ENCODE data around the gene S1PR5. TPM values are rescaled to one million over a fixed set of nuclear protein-coding genes. Genes with fewer than 3 reads are reported as not detected.
A peak's percentile ranks its signal among the peaks of the same experiment; 100 is the strongest.

Gene S1PR5
- total and polyA plus RNA-seq, 9 of the 15 experiments (the other 6 are each of a cell fraction or from before 2014, with no cell fraction given): 0.03 to 0.54 (median 0.35) TPM; not detected in 4

DNA sequence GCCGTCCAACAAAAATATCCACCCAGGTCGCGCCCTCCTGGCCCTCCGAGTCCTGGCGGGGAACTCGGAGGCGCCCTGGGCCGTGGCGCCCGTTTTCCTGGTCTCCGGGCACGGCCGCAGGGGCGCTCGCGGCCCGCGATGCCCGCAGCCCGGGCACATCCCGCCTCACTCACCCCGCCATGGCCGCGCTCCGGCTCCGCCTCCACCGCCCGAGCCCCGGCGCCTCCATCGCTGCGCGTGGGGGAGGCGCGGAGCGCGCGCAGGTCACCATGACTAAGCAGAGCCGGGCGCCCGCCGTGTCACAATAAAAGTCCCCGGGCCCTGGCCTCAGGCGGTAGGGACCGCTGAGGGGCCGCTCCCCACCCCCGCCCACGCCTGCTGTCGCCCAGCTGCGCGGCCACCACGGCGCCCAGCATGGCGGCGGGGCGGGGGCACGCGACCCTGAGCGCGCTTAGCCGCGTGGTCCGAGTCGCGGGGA, 14.7 kb downstream of the S1PR5 start (continued):
- TF ChIP-seq, protein P1, sequence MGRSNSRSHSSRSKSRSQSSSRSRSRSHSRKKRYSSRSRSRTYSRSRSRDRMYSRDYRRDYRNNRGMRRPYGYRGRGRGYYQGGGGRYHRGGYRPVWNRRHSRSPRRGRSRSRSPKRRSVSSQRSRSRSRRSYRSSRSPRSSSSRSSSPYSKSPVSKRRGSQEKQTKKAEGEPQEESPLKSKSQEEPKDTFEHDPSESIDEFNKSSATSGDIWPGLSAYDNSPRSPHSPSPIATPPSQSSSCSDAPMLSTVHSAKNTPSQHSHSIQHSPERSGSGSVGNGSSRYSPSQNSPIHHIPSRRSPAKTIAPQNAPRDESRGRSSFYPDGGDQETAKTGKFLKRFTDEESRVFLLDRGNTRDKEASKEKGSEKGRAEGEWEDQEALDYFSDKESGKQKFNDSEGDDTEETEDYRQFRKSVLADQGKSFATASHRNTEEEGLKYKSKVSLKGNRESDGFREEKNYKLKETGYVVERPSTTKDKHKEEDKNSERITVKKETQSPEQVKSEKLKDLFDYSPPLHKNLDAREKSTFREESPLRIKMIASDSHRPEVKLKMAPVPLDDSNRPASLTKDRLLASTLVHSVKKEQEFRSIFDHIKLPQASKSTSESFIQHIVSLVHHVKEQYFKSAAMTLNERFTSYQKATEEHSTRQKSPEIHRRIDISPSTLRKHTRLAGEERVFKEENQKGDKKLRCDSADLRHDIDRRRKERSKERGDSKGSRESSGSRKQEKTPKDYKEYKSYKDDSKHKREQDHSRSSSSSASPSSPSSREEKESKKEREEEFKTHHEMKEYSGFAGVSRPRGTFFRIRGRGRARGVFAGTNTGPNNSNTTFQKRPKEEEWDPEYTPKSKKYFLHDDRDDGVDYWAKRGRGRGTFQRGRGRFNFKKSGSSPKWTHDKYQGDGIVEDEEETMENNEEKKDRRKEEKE (IDR thresholded peaks at IDR 0.05; ENCODE audit: borderline replicate concordance in 1 of 2, control insufficient read depth in 1 of 2, low read depth in 2 of 2, low read length in 1 of 2): no peak
- TF ChIP-seq, protein P2, sequence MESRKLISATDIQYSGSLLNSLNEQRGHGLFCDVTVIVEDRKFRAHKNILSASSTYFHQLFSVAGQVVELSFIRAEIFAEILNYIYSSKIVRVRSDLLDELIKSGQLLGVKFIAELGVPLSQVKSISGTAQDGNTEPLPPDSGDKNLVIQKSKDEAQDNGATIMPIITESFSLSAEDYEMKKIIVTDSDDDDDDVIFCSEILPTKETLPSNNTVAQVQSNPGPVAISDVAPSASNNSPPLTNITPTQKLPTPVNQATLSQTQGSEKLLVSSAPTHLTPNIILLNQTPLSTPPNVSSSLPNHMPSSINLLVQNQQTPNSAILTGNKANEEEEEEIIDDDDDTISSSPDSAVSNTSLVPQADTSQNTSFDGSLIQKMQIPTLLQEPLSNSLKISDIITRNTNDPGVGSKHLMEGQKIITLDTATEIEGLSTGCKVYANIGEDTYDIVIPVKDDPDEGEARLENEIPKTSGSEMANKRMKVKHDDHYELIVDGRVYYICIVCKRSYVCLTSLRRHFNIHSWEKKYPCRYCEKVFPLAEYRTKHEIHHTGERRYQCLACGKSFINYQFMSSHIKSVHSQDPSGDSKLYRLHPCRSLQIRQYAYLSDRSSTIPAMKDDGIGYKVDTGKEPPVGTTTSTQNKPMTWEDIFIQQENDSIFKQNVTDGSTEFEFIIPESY (CRISPR knock-in tag; IDR thresholded peaks at IDR 0.05): peak; percentile 76
- TF ChIP-seq, protein P3, sequence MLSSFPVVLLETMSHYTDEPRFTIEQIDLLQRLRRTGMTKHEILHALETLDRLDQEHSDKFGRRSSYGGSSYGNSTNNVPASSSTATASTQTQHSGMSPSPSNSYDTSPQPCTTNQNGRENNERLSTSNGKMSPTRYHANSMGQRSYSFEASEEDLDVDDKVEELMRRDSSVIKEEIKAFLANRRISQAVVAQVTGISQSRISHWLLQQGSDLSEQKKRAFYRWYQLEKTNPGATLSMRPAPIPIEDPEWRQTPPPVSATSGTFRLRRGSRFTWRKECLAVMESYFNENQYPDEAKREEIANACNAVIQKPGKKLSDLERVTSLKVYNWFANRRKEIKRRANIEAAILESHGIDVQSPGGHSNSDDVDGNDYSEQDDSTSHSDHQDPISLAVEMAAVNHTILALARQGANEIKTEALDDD (IDR thresholded peaks at IDR 0.05): no peak
- TF ChIP-seq FOXK1 (CRISPR knock-in tag; IDR thresholded peaks at IDR 0.05; ENCODE audit: borderline replicate concordance): no peak
- peak; percentile 49; the same call in 1 of the 2 replicates for TF ChIP-seq FOXM1 (IDR thresholded peaks at IDR 0.05; ENCODE audit: low read depth)
- TF ChIP-seq FOXM1 (CRISPR knock-in tag; IDR thresholded peaks at IDR 0.05; ENCODE audit: low read depth): no peak
- TF ChIP-seq, protein P4, sequence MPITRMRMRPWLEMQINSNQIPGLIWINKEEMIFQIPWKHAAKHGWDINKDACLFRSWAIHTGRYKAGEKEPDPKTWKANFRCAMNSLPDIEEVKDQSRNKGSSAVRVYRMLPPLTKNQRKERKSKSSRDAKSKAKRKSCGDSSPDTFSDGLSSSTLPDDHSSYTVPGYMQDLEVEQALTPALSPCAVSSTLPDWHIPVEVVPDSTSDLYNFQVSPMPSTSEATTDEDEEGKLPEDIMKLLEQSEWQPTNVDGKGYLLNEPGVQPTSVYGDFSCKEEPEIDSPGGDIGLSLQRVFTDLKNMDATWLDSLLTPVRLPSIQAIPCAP (CRISPR knock-in tag; IDR thresholded peaks at IDR 0.05; ENCODE audit: borderline replicate concordance): no peak
- TF ChIP-seq ZNF143 (CRISPR knock-in tag; IDR thresholded peaks at IDR 0.05): no peak
- no peak for TF ChIP-seq ZNF165 (CRISPR knock-in tag; IDR thresholded peaks at IDR 0.05; ENCODE audit: borderline replicate concordance)
- no peak; the same call in 1 of the 2 replicates for TF ChIP-seq ZNF644 (tag; IDR thresholded peaks at IDR 0.05; ENCODE audit: low read depth)
- TF ChIP-seq SRSF7 (optimal IDR thresholded peaks at IDR 0.05; ENCODE audit: low read depth, low read length): no peak
- no peak; the same call in 1 of the 2 replicates for TF ChIP-seq ZNF766 (CRISPR knock-in tag; conservative IDR thresholded peaks at IDR 0.05)
- TF ChIP-seq, protein P5, sequence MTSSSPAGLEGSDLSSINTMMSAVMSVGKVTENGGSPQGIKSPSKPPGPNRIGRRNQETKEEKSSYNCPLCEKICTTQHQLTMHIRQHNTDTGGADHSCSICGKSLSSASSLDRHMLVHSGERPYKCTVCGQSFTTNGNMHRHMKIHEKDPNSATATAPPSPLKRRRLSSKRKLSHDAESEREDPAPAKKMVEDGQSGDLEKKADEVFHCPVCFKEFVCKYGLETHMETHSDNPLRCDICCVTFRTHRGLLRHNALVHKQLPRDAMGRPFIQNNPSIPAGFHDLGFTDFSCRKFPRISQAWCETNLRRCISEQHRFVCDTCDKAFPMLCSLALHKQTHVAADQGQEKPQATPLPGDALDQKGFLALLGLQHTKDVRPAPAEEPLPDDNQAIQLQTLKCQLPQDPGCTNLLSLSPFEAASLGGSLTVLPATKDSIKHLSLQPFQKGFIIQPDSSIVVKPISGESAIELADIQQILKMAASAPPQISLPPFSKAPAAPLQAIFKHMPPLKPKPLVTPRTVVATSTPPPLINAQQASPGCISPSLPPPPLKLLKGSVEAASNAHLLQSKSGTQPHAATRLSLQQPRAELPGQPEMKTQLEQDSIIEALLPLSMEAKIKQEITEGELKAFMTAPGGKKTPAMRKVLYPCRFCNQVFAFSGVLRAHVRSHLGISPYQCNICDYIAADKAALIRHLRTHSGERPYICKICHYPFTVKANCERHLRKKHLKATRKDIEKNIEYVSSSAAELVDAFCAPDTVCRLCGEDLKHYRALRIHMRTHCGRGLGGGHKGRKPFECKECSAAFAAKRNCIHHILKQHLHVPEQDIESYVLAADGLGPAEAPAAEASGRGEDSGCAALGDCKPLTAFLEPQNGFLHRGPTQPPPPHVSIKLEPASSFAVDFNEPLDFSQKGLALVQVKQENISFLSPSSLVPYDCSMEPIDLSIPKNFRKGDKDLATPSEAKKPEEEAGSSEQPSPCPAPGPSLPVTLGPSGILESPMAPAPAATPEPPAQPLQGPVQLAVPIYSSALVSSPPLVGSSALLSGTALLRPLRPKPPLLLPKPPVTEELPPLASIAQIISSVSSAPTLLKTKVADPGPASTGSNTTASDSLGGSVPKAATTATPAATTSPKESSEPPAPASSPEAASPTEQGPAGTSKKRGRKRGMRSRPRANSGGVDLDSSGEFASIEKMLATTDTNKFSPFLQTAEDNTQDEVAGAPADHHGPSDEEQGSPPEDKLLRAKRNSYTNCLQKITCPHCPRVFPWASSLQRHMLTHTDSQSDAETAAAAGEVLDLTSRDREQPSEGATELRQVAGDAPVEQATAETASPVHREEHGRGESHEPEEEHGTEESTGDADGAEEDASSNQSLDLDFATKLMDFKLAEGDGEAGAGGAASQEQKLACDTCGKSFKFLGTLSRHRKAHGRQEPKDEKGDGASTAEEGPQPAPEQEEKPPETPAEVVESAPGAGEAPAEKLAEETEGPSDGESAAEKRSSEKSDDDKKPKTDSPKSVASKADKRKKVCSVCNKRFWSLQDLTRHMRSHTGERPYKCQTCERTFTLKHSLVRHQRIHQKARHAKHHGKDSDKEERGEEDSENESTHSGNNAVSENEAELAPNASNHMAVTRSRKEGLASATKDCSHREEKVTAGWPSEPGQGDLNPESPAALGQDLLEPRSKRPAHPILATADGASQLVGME (CRISPR knock-in tag; IDR thresholded peaks at IDR 0.05): 0 out of 2 replicates have a peak, but pooled peaks have one; percentile 48
- no peak for TF ChIP-seq HOXB6 (CRISPR knock-in tag; IDR thresholded peaks at IDR 0.05; ENCODE audit: borderline replicate concordance)
- TF ChIP-seq BCL6 (CRISPR knock-in tag; IDR thresholded peaks at IDR 0.05): no peak

All from K562 (cell line).